Activated T-cell treated with anti-CD3 and anti-CD28 coated beads, Interleukin-2, amount 50 U/mL, for 72 hours (primary cell): ENCODE data around the gene JAKMIP1. TPM values are rescaled to one million over a fixed set of nuclear protein-coding genes. Genes with fewer than 3 reads are reported as not detected.

Experiments
- ATAC-seq, 2 donors: fragments of 150-1000 bp; cut with Tn5 transposase; replicated peaks in 1 of 2; 2 replicates each; pipeline ENCODE4 v1.10.0; 2021; ENCODE audit warnings: moderate library complexity in 2 of 2, mild to moderate bottlenecking in 1 of 2
- DNase-seq, 2 donors: peaks; one replicate each; pipeline ENCODE4 v3.0.0; 2021 to 2022; ENCODE audit warnings: mixed read lengths in 1 of 2
- H3K27ac Mint-ChIP-seq: one replicate; pipeline ENCODE4 v1.8.0; 2022; ENCODE audit warnings: mild to moderate bottlenecking, moderate library complexity, mixed read lengths
- H3K27me3 Mint-ChIP-seq: one replicate; pipeline ENCODE4 v1.8.0; 2022; ENCODE audit warnings: low read depth, mixed read lengths
- H3K36me3 Mint-ChIP-seq, 2 donors: one replicate each; pipeline ENCODE4 v1.8.0; 2022; ENCODE audit warnings: mixed read lengths in 2 of 2, mild to moderate bottlenecking in 1 of 2; ENCODE audit not compliant: insufficient read depth in 2 of 2
- H3K4me1 Mint-ChIP-seq: one replicate; pipeline ENCODE4 v1.8.0; 2022; ENCODE audit warnings: low read depth, mixed read lengths
- H3K4me3 Mint-ChIP-seq, 2 donors: one replicate each; pipeline ENCODE4 v1.8.0; 2022; ENCODE audit warnings: mild to moderate bottlenecking in 2 of 2, mixed read lengths in 2 of 2, moderate library complexity in 2 of 2
- H3K9me3 Mint-ChIP-seq, 2 donors: one replicate each; pipeline ENCODE4 v1.8.0; 2022; ENCODE audit warnings: mixed read lengths in 2 of 2
- total RNA-seq, 2 donors: library from RNA; stranded (reverse); gene quantifications; one replicate each; pipeline ENCODE4 v1.2.3, GENCODE V29; 2022

The JAKMIP1 gene
- total RNA-seq, 2 donors from 2014 or later: 9.0 to 33.7 TPM

- H3K9me3 Mint-ChIP-seq: peaks cover 2 to 12% of the 10 kb centered on the region in 2 donors
- DNase-seq: peak; percentile 57 to 75
- peaks cover 57% of the 10 kb centered on the region for H3K4me1 Mint-ChIP-seq
- no peaks in the 10 kb centered on the region for H3K27me3 Mint-ChIP-seq
- peak overlapping the region; percentile 63 to 76 for H3K4me3 Mint-ChIP-seq
- ATAC-seq: peak; percentile 47 to 48
- H3K36me3 Mint-ChIP-seq: peaks cover 17 to 29% of the 10 kb centered on the region in 2 donors
- peak overlapping the region; percentile 76 for H3K27ac Mint-ChIP-seq
Observed at GRCh38 chr4:6179362-6179761, 21.0 kb downstream of the JAKMIP1 start.

- peaks cover 2 to 12% of the 10 kb centered on the region in 2 donors for H3K9me3 Mint-ChIP-seq
- ATAC-seq: no peak
- no peak for DNase-seq
- H3K36me3 Mint-ChIP-seq: peaks cover 17 to 29% of the 10 kb centered on the region in 2 donors
- peaks cover 57% of the 10 kb centered on the region for H3K4me1 Mint-ChIP-seq
- peak overlapping the region; percentile 63 to 76 for H3K4me3 Mint-ChIP-seq
- no peaks in the 10 kb centered on the region for H3K27me3 Mint-ChIP-seq
- peak overlapping the region; percentile 76 for H3K27ac Mint-ChIP-seq
Observed at GRCh38 chr4:6178757-6179156, 21.6 kb downstream of the JAKMIP1 start.

GRCh38 chr4:6177587-6178197 lies 22.7 kb downstream of the JAKMIP1 start:
- H3K27ac Mint-ChIP-seq: peak overlapping the region; percentile 21
- H3K4me3 Mint-ChIP-seq: peak overlapping the region; percentile 62 to 76
- no peak for ATAC-seq
- peaks cover 3 to 12% of the 10 kb centered on the region in 2 donors for H3K9me3 Mint-ChIP-seq
- peaks cover 51% of the 10 kb centered on the region for H3K4me1 Mint-ChIP-seq
- H3K36me3 Mint-ChIP-seq: peaks cover 17 to 31% of the 10 kb centered on the region in 2 donors
- no peaks in the 10 kb centered on the region for H3K27me3 Mint-ChIP-seq
- DNase-seq: peak; percentile 39 to 81

- Mint-ChIP-seq H3K4me1 (peaks cover 35% of the 10 kb centered on the region), H3K27me3 (no peaks in the 10 kb centered on the region), H3K9me3 (peaks cover 7 to 18% of the 10 kb centered on the region in 2 donors), H3K27ac (no peak overlapping the region), H3K4me3 (no peak overlapping the region), H3K36me3 (peaks cover 9 to 34% of the 10 kb centered on the region in 2 donors)
- ATAC-seq (no peak), DNase-seq (no peak)
Observed at GRCh38 chr4:6175426-6175825, 24.9 kb downstream of the JAKMIP1 start.

- DNase-seq: no peak
- Mint-ChIP-seq H3K27ac (peak overlapping the region; percentile 17), H3K4me1 (peaks cover 9% of the 10 kb centered on the region), H3K9me3 (peaks cover 7 to 15% of the 10 kb centered on the region in 2 donors), H3K4me3 (peak overlapping the region in 1 of 2 donors; percentile 63), H3K36me3 (peaks cover 3 to 24% of the 10 kb centered on the region in 2 donors), H3K27me3 (no peaks in the 10 kb centered on the region)
- no peak for ATAC-seq
Observed at GRCh38 chr4:6172927-6173200, 27.5 kb downstream of the JAKMIP1 start.

GRCh38 chr4:6172093-6172926 lies 28.0 kb downstream of the JAKMIP1 start:
- H3K4me1 Mint-ChIP-seq: peaks cover 4% of the 10 kb centered on the region
- peak overlapping the region in 1 of 2 donors; percentile 63 for H3K4me3 Mint-ChIP-seq
- ATAC-seq (peak in 1 of 2 donors; percentile 74), DNase-seq (peak in 1 of 2 donors; percentile 29)
- peaks cover 0 to 21% of the 10 kb centered on the region in 2 donors for H3K36me3 Mint-ChIP-seq
- no peaks in the 10 kb centered on the region for H3K27me3 Mint-ChIP-seq
- no peak overlapping the region for H3K27ac Mint-ChIP-seq
- H3K9me3 Mint-ChIP-seq: peaks cover 7 to 11% of the 10 kb centered on the region in 2 donors

- DNase-seq: no peak
- Mint-ChIP-seq H3K36me3 (peaks cover 2 to 23% of the 10 kb centered on the region in 2 donors), H3K4me3 (no peak overlapping the region), H3K9me3 (peaks cover 7 to 13% of the 10 kb centered on the region in 2 donors), H3K4me1 (peaks cover 4% of the 10 kb centered on the region), H3K27ac (no peak overlapping the region), H3K27me3 (no peaks in the 10 kb centered on the region)
- no peak for ATAC-seq
Observed at GRCh38 chr4:6169239-6169638, 31.1 kb downstream of the JAKMIP1 start.

- H3K27me3 Mint-ChIP-seq: no peaks in the 10 kb centered on the region
- H3K4me1 Mint-ChIP-seq: no peaks in the 10 kb centered on the region
- no peak overlapping the region for H3K27ac Mint-ChIP-seq
- ATAC-seq: no peak
- H3K36me3 Mint-ChIP-seq: peaks cover 4 to 14% of the 10 kb centered on the region in 2 donors
- no peak for DNase-seq
- peaks cover 0 to 7% of the 10 kb centered on the region in 2 donors for H3K9me3 Mint-ChIP-seq
- H3K4me3 Mint-ChIP-seq: no peak overlapping the region
Observed at GRCh38 chr4:6165766-6166165, 34.6 kb downstream of the JAKMIP1 start.

GRCh38 chr4:6162885-6163284 lies 37.5 kb downstream of the JAKMIP1 start:
- DNase-seq: no peak
- no peak overlapping the region for H3K27ac Mint-ChIP-seq
- no peak overlapping the region for H3K4me3 Mint-ChIP-seq
- no peaks in the 10 kb centered on the region for H3K4me1 Mint-ChIP-seq
- H3K36me3 Mint-ChIP-seq: peaks cover 4 to 5% of the 10 kb centered on the region in 2 donors
- H3K9me3 Mint-ChIP-seq: peaks cover 0 to 2% of the 10 kb centered on the region in 2 donors
- no peak for ATAC-seq
- H3K27me3 Mint-ChIP-seq: no peaks in the 10 kb centered on the region

- Mint-ChIP-seq H3K4me3 (no peak overlapping the region), H3K27ac (no peak overlapping the region), H3K4me1 (no peaks in the 10 kb centered on the region), H3K36me3 (peaks cover 3 to 4% of the 10 kb centered on the region in 2 donors), H3K9me3 (peaks cover 0 to 2% of the 10 kb centered on the region in 2 donors), H3K27me3 (no peaks in the 10 kb centered on the region)
- no peak for ATAC-seq
- DNase-seq: no peak
Observed at GRCh38 chr4:6161921-6162464, 38.4 kb downstream of the JAKMIP1 start.

GRCh38 chr4:6160536-6160935 lies 39.8 kb downstream of the JAKMIP1 start:
- Mint-ChIP-seq H3K27ac (no peak overlapping the region), H3K4me1 (no peaks in the 10 kb centered on the region), H3K4me3 (no peak overlapping the region), H3K27me3 (no peaks in the 10 kb centered on the region), H3K9me3 (peaks cover 0 to 2% of the 10 kb centered on the region in 2 donors), H3K36me3 (peaks cover 3 to 4% of the 10 kb centered on the region in 2 donors)
- ATAC-seq: no peak
- no peak for DNase-seq

- no peaks in the 10 kb centered on the region for H3K27me3 Mint-ChIP-seq
- DNase-seq: no peak
- H3K36me3 Mint-ChIP-seq: no peaks in the 10 kb centered on the region
- H3K4me3 Mint-ChIP-seq: no peak overlapping the region
- no peaks in the 10 kb centered on the region for H3K9me3 Mint-ChIP-seq
- no peak for ATAC-seq
- H3K27ac Mint-ChIP-seq: no peak overlapping the region
- peaks cover 3% of the 10 kb centered on the region for H3K4me1 Mint-ChIP-seq
Observed at GRCh38 chr4:6157926-6158325, 42.4 kb downstream of the JAKMIP1 start.

GRCh38 chr4:6155996-6156750 lies 44.2 kb downstream of the JAKMIP1 start:
- DNase-seq (no peak), ATAC-seq (no peak)
- Mint-ChIP-seq H3K4me3 (no peak overlapping the region), H3K36me3 (no peaks in the 10 kb centered on the region), H3K4me1 (peaks cover 4% of the 10 kb centered on the region), H3K27me3 (peaks cover 5% of the 10 kb centered on the region), H3K27ac (no peak overlapping the region), H3K9me3 (no peaks in the 10 kb centered on the region)
